Natural killer cell (primary cell): ENCODE data around the gene PPFIBP2. TPM values are rescaled to one million over a fixed set of nuclear protein-coding genes. Genes with fewer than 3 reads are reported as not detected.

Experiments used
- ATAC-seq, 3 donors: fragments of 150-1000 bp in 2 of 3; fragments of 200-7000 bp in 1 of 3; cut with Tn5 transposase; 1 replicate in 1 of 3; 2 replicates in 2 of 3; pipeline ENCODE4 v1.10.0; 2021; ENCODE audit warnings: mild to moderate bottlenecking in 2 of 3, moderate library complexity in 2 of 3
- DNase-seq, 2 donors: peaks; one replicate each; pipeline versions ENCODE4 v3.0.0 to v3.0.0-alpha.2; 2013 to 2021; ENCODE audit warnings: mixed read lengths in 1 of 2
- H3K27ac ChIP-seq: one replicate; pipeline ENCODE4 v1.5.1; 2013; ENCODE audit warnings: mild to moderate bottlenecking, low read length
- H3K27me3 ChIP-seq: one replicate; pipeline ENCODE4 v1.6.1; 2013; ENCODE audit warnings: low read length; ENCODE audit not compliant: control insufficient read depth, insufficient read depth
- H3K36me3 ChIP-seq: one replicate; pipeline ENCODE4 v1.6.1; 2013; ENCODE audit warnings: low read length; ENCODE audit not compliant: control insufficient read depth, insufficient read depth
- H3K4me1 ChIP-seq: one replicate; pipeline ENCODE4 v1.6.1; 2013; ENCODE audit warnings: low read length; ENCODE audit not compliant: control insufficient read depth, insufficient read depth
- H3K4me3 ChIP-seq: one replicate; pipeline ENCODE4 v1.5.1; 2013; ENCODE audit warnings: low read length
- H3K9me3 ChIP-seq: one replicate; pipeline ENCODE4 v1.6.1; 2013; ENCODE audit warnings: low read length; ENCODE audit not compliant: control insufficient read depth, insufficient read depth
- H3K27ac Mint-ChIP-seq, 2 donors: one replicate each; pipeline ENCODE4 v1.8.0; 2022; ENCODE audit warnings: mild to moderate bottlenecking in 2 of 2, mixed read lengths in 2 of 2, moderate library complexity in 1 of 2
- H3K27me3 Mint-ChIP-seq, 2 donors: one replicate each; pipeline ENCODE4 v1.8.0; 2022; ENCODE audit warnings: low read depth in 2 of 2, mixed read lengths in 2 of 2
- H3K36me3 Mint-ChIP-seq: one replicate; pipeline ENCODE4 v1.8.0; 2022; ENCODE audit warnings: mixed read lengths
- H3K4me1 Mint-ChIP-seq, 2 donors: one replicate each; pipeline ENCODE4 v1.8.0; 2022; ENCODE audit warnings: mixed read lengths in 2 of 2
- H3K4me3 Mint-ChIP-seq: one replicate; pipeline ENCODE4 v1.8.0; 2022; ENCODE audit warnings: mild to moderate bottlenecking, moderate library complexity, mixed read lengths
- H3K9me3 Mint-ChIP-seq, 2 donors: one replicate each; pipeline ENCODE4 v1.8.0; 2022; ENCODE audit warnings: mixed read lengths in 2 of 2
- CTCF ChIP-seq: fragments of 200-600 bp; IDR thresholded peaks from one replicate; pipeline ENCODE4 v1.8.0; 2022; ENCODE audit warnings: antibody characterized with exemption
- WGBS: methylation state at CpG from one replicate; pipeline ENCODE4 v1.1.7; 2013; ENCODE audit warnings: missing lambda C conversion rate; ENCODE audit not compliant: insufficient coverage; 5-methylcytosine and 5-hydroxymethylcytosine counted together
- intact Hi-C: fragments of 100-400 bp; cut with micrococcal nuclease; formaldehyde crosslinking; loops from one replicate; pipeline ENCODE4 v1.14.2; 2022
- total RNA-seq, 4 donors: library from RNA; stranded (reverse); fragments of 120-200 nt in 1 of 4; gene quantifications; one replicate each; pipeline versions ENCODE4 v1.2.3 to v1.2.4, GENCODE V29; 2013 to 2022

PPFIBP2 gene
- 10 to 100 TPM; 15.1 to 23.7 (median 23.1) TPM for total RNA-seq
- total RNA-seq (2013): 25.0 TPM

- TF ChIP-seq CTCF: peak; percentile 85
- H3K27me3 ChIP-seq: peaks cover 3% of the 10 kb centered on the region
- H3K36me3 ChIP-seq: no peaks in the 10 kb centered on the region
- WGBS: under 1% methylated on average over 79 of the region's 79 CpGs
- Mint-ChIP-seq H3K27ac (peak within 1 kb of the TSS; percentile 90), H3K4me1 (peaks cover 12 to 39% of the 10 kb centered on the region in 2 donors), H3K9me3 (no peaks in the 10 kb centered on the region), H3K4me3 (peak within 1 kb of the TSS; percentile 96), H3K36me3 (no peaks in the 10 kb centered on the region), H3K27me3 (no peaks in the 10 kb centered on the region)
- ATAC-seq: peak; percentile 87 to 93 (median 90)
- H3K4me3 ChIP-seq: peak within 1 kb of the TSS; percentile 98
- intact Hi-C loops: loop anchor here (1.0 to 10.0 kb wide), 3 partner anchors 152 to 471 kb away; partner anchors contain the start of gene EIF3F
- peak; percentile 89 to 90 for DNase-seq
- peak within 1 kb of the TSS; percentile 99 for H3K27ac ChIP-seq
- H3K4me1 ChIP-seq: peaks cover 23% of the 10 kb centered on the region
- no peaks in the 10 kb centered on the region for H3K9me3 ChIP-seq
Observed at GRCh38 chr11:7513234-7514098, at the start of gene PPFIBP2. PPFIBP2 (plus strand) TSS chr11:7513999; CDS start chr11:7549476, 35,477 bp downstream.

- no peaks in the 10 kb centered on the region for H3K9me3 Mint-ChIP-seq
- Histone ChIP-seq H3K4me3 (no peak overlapping the region), H3K4me1 (no peaks in the 10 kb centered on the region), H3K9me3 (no peaks in the 10 kb centered on the region), H3K27ac (no peak overlapping the region), H3K27me3 (no peaks in the 10 kb centered on the region), H3K36me3 (no peaks in the 10 kb centered on the region)
- H3K27me3 Mint-ChIP-seq: peaks cover 0 to 4% of the 10 kb centered on the region in 2 donors
- H3K4me3 Mint-ChIP-seq: no peak overlapping the region
- intact Hi-C loops: no loop called here
- H3K27ac Mint-ChIP-seq: no peak overlapping the region
- H3K4me1 Mint-ChIP-seq: peaks cover 0 to 4% of the 10 kb centered on the region in 2 donors
- ATAC-seq (no peak), DNase-seq (no peak)
- no peak for TF ChIP-seq CTCF
- no peaks in the 10 kb centered on the region for H3K36me3 Mint-ChIP-seq
- 80% methylated on average over 2 of the region's 2 CpGs for WGBS
Observed at GRCh38 chr11:7467652-7468051, 46.1 kb upstream of the PPFIBP2 start.

- no peak overlapping the region for H3K27ac Mint-ChIP-seq
- Histone ChIP-seq H3K9me3 (no peaks in the 10 kb centered on the region), H3K36me3 (no peaks in the 10 kb centered on the region), H3K27me3 (no peaks in the 10 kb centered on the region), H3K27ac (no peak overlapping the region), H3K4me3 (no peak overlapping the region), H3K4me1 (no peaks in the 10 kb centered on the region)
- no peak overlapping the region for H3K4me3 Mint-ChIP-seq
- ATAC-seq (no peak), DNase-seq (no peak)
- TF ChIP-seq CTCF: no peak
- H3K36me3 Mint-ChIP-seq: no peaks in the 10 kb centered on the region
- no peaks in the 10 kb centered on the region for H3K9me3 Mint-ChIP-seq
- H3K4me1 Mint-ChIP-seq: peaks cover 0 to 4% of the 10 kb centered on the region in 2 donors
- intact Hi-C loops: no loop called here
- WGBS: 92% methylated on average over 5 of the region's 5 CpGs
- H3K27me3 Mint-ChIP-seq: peaks cover 0 to 4% of the 10 kb centered on the region in 2 donors
Observed at GRCh38 chr11:7469351-7469865, 44.4 kb upstream of the PPFIBP2 start.
